Neuron (in vitro differentiated cells): ENCODE results near the gene MEI1.
"Not testable (repeated sequence)": the region's sequence is repeated elsewhere in the genome, so short reads cannot be mapped to it uniquely, and the experiment has no call there.

Source experiments
- H2AFZ ChIP-seq: one replicate; pipeline ENCODE4 v1.6.1; 2013; ENCODE audit warnings: low read depth, mild to moderate bottlenecking, inconsistent platforms, low read length, moderate library complexity
- H3K27me3 ChIP-seq: one replicate; pipeline ENCODE4 v1.6.1; 2013; ENCODE audit warnings: low read length; ENCODE audit not compliant: insufficient read depth
- H3K36me3 ChIP-seq: one replicate; pipeline ENCODE4 v1.6.1; 2013; ENCODE audit warnings: low read length; ENCODE audit not compliant: insufficient read depth
- H3K4me1 ChIP-seq: one replicate; pipeline ENCODE4 v1.6.1; 2013; ENCODE audit warnings: low read length; ENCODE audit not compliant: insufficient read depth
- H3K4me3 ChIP-seq: 2 replicates; pipeline ENCODE4 v1.5.1; 2013; ENCODE audit warnings: mild to moderate bottlenecking, low read length, moderate library complexity
- H3K9me3 ChIP-seq: one replicate; pipeline ENCODE4 v1.6.1; 2013; ENCODE audit warnings: low read length

Gene MEI1

DNA sequence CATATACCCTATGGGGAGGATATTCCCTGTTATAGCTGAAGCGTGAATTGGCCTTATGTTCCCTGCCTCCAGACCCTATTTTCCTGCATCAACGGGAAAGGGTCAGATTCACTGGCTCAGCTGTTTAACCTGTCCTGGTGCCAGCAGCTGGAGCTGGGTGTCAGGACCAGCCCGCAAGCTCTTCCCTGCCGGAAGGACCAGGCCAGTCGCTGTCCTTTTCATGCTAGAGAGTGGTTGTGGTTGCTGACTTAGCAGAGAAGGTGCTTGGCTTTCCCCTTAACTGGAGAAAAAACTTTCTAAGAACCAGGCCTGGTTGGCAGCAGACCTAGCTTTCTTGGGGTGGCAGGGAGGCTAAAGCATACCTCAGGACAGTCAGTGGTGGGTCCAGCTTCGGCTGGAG is 128.4 kb downstream of the MEI1 start:
- Histone ChIP-seq H3K4me1 (peaks cover 32% of the 10 kb centered on the region), H3K36me3 (peaks cover 7% of the 10 kb centered on the region), H3K9me3 (no peaks in the 10 kb centered on the region), H3K27me3 (no peaks in the 10 kb centered on the region), H3K4me3 (no peak overlapping the region), H2AFZ (no peak overlapping the region)

DNA sequence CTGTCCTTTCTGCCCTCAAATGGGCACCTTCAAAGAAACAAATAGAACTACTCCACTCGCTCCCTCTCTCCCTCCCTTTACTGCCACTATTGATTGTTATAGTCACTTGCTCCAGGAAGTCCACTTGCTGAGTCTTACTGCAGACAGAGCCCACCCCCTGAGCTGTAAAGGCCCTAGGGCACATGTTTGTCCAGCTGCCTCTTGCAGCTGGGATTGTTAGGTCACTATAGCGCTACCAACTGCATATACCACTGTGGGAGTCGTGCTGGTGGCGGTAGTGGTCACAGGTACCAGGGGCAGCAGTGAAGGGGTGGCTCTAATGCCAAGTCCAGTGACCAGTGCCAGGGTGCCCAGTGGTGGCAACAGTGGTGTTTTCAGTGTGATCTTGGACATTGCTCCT is 129.2 kb downstream of the MEI1 start:
- Histone ChIP-seq H3K4me3 (no peak overlapping the region), H3K4me1 (peaks cover 28% of the 10 kb centered on the region), H3K9me3 (no peaks in the 10 kb centered on the region), H3K27me3 (no peaks in the 10 kb centered on the region), H2AFZ (no peak overlapping the region), H3K36me3 (peaks cover 7% of the 10 kb centered on the region)

DNA sequence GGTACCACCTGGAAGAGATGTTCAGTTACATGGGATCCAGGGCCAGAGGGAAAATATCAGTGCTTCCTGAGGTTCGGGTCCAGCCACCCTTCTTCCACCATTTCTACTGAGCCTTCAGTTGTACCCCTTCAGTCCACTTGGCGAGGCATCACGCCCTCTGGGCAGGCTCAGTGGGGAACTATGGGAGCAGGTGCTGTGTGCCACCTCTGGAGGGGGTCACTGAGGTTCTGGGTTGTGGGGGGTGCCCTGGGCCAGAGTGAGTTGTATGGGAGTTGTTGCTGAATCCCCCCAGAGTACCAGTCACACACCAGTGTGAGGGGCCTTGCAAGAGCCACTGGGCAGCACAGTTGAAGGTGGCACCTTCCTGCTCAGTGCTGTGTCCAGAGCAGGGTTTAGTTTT is 130.9 kb downstream of the MEI1 start:
- Histone ChIP-seq H3K36me3 (peaks cover 12% of the 10 kb centered on the region), H2AFZ (no peak overlapping the region), H3K27me3 (no peaks in the 10 kb centered on the region), H3K4me3 (no peak overlapping the region), H3K9me3 (no peaks in the 10 kb centered on the region), H3K4me1 (peaks cover 27% of the 10 kb centered on the region)

DNA sequence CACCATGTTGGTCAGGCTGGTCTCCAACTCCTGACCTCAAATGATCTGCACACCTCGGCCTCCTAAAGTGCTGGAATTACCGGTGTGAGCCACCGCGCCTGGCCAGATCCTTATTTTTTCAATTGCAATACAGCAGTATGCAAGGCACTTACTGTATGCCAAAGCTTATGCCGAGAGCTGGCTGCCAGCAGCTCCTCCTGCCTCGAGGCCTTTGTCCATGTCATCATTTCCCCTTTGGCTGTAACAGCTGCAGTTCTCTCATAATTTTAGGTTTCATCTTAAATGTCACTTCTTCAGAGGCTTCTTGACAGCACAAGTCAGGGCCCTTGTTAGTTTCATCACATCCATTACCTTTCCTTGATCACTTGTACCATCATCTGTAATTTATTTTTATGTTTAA is 132.1 kb downstream of the MEI1 start:
- H2AFZ ChIP-seq: no peak overlapping the region
- no peak overlapping the region for H3K4me3 ChIP-seq
- H3K36me3 ChIP-seq: peaks cover 17% of the 10 kb centered on the region
- H3K27me3 ChIP-seq: no peaks in the 10 kb centered on the region
- H3K4me1 ChIP-seq: peaks cover 22% of the 10 kb centered on the region
- no peaks in the 10 kb centered on the region for H3K9me3 ChIP-seq

DNA sequence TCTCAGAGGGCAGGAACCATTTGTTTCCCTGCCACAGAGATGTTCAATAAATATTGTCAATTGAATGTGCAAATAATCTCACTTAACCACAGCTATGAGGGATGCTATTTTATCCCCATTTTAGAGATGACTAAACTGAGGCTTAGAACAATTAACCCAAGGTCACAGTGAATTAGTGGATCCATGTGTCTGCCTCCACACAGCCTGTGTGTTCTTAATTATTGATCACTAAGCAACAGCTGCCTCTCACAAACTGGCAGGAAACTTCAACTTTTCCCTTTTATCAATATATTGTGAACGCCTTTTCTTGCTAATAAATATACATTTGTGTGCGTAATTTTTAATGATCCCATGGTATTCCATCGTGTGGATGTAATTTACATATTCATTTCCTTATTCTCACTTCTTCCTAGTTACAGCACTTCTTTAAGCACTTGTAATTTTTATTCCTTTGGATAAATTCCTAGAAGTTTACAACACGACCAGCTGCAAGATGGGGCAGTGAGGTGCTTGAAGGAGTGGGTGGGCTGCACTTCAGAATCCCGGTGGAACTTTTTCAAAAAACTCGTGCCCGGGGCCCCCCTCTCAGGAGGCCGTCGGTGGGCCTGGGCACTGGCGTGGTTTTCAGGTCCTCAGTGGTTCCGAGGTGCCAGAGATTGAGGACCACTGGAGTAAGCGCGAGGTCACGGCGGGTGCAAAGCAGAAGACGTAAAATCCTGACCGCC is 132.7 kb downstream of the MEI1 start:
- H3K9me3 ChIP-seq: no peaks in the 10 kb centered on the region
- no peaks in the 10 kb centered on the region for H3K27me3 ChIP-seq
- peaks cover 15% of the 10 kb centered on the region for H3K4me1 ChIP-seq
- peaks cover 20% of the 10 kb centered on the region for H3K36me3 ChIP-seq
- no peak overlapping the region for H2AFZ ChIP-seq
- H3K4me3 ChIP-seq: peak overlapping the region; percentile 98

DNA sequence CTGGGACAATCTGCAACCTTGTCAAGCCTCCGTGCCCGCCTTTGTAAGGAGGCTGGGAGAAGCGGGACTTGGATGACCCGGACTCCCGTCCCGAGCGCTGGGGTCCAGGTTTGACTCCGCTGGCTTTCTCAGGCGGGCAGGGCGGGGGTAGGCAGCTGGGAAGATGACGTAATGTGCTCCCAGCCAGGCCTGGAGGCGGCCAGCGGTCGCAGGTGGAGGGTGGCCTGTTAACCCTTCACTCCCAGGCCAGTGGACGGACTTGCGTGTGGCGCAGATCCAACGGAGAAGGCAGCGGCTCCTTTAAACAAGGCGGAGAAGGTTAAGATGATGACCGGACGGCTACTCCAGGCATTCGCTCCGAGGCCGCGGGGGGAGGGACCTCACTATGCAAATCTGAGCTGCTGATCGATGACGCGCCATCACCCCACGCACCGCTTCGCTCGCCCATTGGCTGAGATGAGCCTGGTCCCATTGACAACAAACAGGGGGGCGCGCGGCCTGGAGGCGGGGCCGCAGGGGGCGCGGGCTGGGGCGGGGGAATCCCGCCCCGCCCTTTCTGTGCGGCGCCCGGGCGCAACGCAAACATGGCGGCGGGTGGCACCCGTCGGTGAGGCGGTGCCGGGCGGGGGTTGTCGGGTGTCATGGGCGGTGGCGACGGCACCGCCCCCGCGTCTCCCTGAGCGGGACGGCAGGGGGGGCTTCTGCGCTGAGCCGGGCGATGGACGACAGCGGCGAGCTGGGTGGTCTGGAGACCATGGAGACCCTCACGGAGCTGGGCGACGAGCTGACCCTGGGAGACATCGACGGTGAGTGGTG is 133.5 kb downstream of the MEI1 start, which contains the start of gene SREBF2:
Gene SREBF2 (plus strand): TSS at position 553 of the 816 bp plus-strand sequence. CDS start 166 bp downstream, at position 719.
- no peak within 1 kb of the TSS for H2AFZ ChIP-seq
- H3K9me3 ChIP-seq: no peaks in the 10 kb centered on the region
- H3K27me3 ChIP-seq: no peaks in the 10 kb centered on the region
- peaks cover 22% of the 10 kb centered on the region for H3K36me3 ChIP-seq
- H3K4me3 ChIP-seq: peak within 1 kb of the TSS; percentile 98
- H3K4me1 ChIP-seq: peaks cover 11% of the 10 kb centered on the region

DNA sequence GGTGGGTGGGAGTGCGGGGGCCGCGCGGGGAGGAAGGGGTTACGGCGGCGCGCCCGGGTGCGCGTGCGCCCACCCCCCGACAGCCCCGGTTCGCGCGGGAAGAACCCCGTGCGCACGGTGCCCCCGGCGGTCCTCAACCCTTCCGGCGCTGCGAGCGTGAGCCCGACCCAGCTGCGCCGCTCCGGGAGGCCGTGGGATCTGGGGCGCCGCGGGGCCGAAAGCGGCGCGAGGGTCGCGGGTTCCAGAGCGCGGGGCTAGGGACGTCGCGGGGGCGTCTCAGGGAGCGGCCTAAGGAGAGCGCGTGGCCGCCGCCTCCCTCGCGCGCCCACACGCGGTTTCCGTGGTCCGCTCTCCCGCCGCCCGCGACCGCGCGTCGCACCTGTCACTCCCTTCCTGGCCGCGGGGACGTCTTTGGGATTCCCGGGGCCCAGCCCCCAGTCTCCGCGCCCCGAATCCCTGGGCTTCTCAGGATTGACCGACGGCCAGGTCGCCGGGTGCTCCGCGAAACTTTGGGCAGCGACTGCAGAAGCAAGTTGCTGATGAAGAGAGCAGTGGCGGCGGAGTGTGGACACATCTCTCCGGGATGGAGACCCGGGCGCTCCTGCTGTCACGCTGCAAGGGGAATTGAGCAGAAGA is 134.2 kb downstream of the MEI1 start:
- no peaks in the 10 kb centered on the region for H3K9me3 ChIP-seq
- no peaks in the 10 kb centered on the region for H3K27me3 ChIP-seq
- H3K4me3 ChIP-seq: peak overlapping the region; percentile 98
- H2AFZ ChIP-seq: no peak overlapping the region
- H3K36me3 ChIP-seq: peaks cover 29% of the 10 kb centered on the region
- H3K4me1 ChIP-seq: peaks cover 11% of the 10 kb centered on the region

DNA sequence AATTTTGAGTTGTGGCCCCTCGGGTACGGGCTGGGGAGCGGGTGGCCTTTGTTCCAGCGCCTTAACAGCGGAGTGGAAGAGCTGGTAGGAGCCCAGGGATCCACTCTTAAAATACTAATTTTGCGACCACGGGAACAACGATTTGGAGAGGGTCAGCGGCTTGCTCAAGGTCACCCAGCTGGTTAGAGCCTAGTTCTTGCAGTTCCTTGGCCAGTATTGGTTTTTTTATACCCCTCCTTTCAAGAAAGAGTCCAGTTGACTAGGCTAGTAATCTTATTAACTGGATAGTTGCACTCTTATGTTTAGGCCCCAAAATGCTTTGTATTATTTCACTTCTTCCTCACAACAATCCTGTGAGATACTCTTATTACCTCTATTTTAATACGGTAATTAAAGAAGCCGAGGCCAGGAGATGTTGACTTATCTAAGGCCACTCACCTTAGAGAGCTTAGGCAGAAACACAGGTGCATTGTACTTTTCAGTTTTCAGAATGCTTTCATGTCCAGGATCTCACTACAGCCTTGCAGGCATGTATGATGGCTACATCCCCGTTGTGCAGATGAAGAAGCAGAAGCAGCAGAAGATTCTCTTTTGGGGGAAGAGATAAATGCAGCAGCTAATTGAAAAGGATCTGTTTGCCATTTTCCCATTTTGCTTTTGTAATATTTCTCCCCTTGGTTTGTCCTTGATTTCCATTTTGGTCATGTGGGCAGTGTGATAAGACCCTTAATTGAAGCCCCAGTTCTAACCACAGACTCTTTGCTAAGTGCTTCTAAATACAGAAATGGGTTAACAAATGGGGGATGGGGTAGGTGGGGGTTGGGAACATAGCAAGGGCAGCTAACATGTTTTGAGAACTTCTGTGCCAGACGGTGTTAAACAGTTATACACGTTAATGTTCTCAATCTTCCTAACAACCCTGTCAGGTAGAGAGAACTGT is 135.0 kb downstream of the MEI1 start:
- Histone ChIP-seq H3K27me3 (no peaks in the 10 kb centered on the region), H3K4me1 (peaks cover 11% of the 10 kb centered on the region), H3K9me3 (no peaks in the 10 kb centered on the region), H3K36me3 (peaks cover 36% of the 10 kb centered on the region), H2AFZ (no peak overlapping the region), H3K4me3 (peak overlapping the region; percentile 98)

DNA sequence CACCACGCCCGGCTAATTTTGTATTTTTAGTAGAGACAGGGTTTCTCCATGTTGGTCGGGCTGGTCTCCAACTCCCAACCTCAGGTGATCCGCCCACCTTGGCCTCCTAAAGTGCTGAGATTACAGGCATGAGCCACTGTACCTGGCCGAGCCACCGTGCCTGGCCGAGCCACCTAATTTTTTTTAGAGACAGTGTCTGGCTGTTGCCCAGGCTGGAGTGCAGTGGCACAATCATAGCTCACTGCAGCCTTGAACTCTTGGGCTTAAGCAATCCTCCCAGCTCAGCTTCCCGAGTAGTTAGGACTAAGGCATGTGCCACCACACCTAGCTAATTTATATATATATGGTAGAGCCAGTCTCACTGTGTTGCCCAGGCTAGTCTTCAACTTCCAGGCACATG is 136.2 kb downstream of the MEI1 start:
- Histone ChIP-seq H3K4me1 (peaks cover 11% of the 10 kb centered on the region), H3K36me3 (peaks cover 44% of the 10 kb centered on the region)
- H3K27me3 ChIP-seq, H3K4me3 ChIP-seq, H3K9me3 ChIP-seq, H2AFZ ChIP-seq: not testable (repeated sequence)

DNA sequence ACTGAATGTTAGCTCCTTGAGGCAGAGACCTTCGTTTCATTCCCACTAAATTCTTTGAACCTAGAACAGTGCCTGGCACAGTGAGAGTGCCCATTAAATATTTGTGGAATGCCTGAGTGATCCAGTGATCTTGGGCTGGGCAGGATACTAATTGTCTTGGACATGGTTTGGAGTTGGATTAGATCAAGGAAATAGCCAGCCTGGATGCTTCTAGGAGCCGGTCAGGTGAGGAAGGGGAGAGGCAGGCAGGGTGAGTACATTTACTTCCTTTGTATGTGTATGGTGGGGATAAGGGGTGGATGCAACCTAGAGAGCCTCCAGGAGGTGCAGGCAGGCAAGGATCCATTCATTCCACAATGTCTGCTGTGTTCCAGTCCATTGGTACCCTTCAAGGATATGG is 137.2 kb downstream of the MEI1 start:
- Histone ChIP-seq H3K9me3 (no peaks in the 10 kb centered on the region), H3K27me3 (no peaks in the 10 kb centered on the region), H3K36me3 (peaks cover 52% of the 10 kb centered on the region), H3K4me3 (no peak overlapping the region), H3K4me1 (peaks cover 16% of the 10 kb centered on the region), H2AFZ (no peak overlapping the region)

DNA sequence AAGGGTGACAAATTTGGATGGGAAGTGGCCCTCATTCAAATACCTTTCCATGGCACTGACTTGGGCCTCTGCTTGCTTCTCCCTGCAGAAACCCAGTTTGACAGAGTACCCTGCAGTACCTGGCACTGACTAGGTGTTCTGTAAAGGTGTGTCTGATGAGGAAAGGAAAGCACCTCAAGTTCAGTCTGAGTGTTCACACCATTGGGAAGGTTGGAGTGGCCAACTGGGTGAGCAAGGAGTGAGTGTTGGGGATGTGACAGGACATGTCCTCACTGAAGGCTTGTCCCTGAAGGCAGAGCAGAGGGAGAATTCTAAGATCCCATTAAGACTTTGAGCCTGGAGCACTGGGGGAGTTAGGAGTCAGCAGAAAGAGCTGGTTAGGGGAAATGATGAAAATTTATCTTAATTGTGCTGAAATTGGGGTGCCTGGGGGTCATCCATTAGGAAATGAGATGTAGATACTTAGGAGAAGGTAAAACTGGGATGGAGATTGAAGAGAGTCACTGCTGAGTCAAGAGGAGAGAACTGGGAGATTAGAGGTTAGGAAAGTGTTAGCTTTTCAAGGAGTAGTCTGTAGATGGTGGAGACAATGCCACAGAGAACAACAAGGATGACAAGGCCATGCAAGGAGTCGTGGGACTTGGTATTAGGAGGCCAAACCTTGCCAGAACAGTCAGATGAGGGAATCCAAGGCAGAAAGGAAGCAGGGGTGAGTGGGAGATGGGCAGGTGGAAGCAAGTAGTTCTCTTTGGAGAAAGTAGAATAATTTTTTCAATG is 139.7 kb downstream of the MEI1 start:
- Histone ChIP-seq H3K4me1 (peaks cover 12% of the 10 kb centered on the region), H3K9me3 (peaks cover 1% of the 10 kb centered on the region), H2AFZ (no peak overlapping the region), H3K27me3 (no peaks in the 10 kb centered on the region), H3K4me3 (no peak overlapping the region), H3K36me3 (peaks cover 74% of the 10 kb centered on the region)

DNA sequence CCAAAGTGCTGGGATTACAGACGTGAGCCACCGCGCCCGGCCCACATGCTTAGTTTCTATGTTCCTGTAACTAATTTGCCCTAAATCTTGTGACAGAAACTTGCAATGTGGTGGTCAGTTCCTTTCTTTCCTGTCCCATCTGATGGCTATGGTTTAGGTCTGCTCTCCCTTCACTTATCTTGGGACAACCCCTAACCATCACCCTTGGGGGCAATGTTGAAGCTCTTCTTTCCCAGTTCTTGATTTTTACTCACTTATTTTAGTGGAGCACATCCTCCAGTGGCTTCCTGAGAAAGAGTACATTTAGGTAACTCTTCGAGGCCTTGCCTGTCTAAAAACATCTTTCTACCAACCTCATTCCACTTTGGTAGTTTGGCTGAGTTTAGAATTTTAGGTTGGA is 140.9 kb downstream of the MEI1 start:
- Histone ChIP-seq H3K4me1 (peaks cover 5% of the 10 kb centered on the region), H3K27me3 (no peaks in the 10 kb centered on the region), H3K36me3 (peaks cover 70% of the 10 kb centered on the region), H3K4me3 (no peak overlapping the region), H2AFZ (no peak overlapping the region), H3K9me3 (peaks cover 1% of the 10 kb centered on the region)
